Left hindlimb (tissue), 1 donor: ENCODE measurements around the gene LHX4.

Source experiments
- DNase-seq: peaks from one replicate; pipeline ENCODE4 v3.0.0-alpha.2; 2018

LHX4 gene

GRCh38 chr1:180259431-180260338 is 29.6 kb downstream of the LHX4 start:
- no peak for DNase-seq

- DNase-seq: no peak
Measured at GRCh38 chr1:180260541-180260940, 30.5 kb downstream of the LHX4 start.

- no peak for DNase-seq
Measured at GRCh38 chr1:180261030-180261429, 31.0 kb downstream of the LHX4 start.

- no peak for DNase-seq
Measured at GRCh38 chr1:180261524-180262155, 31.6 kb downstream of the LHX4 start.

GRCh38 chr1:180262628-180263488 is 32.8 kb downstream of the LHX4 start:
- no peak for DNase-seq

GRCh38 chr1:180264595-180264994 is 34.5 kb downstream of the LHX4 start:
- no peak for DNase-seq

- DNase-seq: no peak
Measured at GRCh38 chr1:180265201-180265600, 35.1 kb downstream of the LHX4 start.

GRCh38 chr1:180265871-180266270 is 35.8 kb downstream of the LHX4 start:
- DNase-seq: no peak

GRCh38 chr1:180266275-180267210 is 36.5 kb downstream of the LHX4 start:
- DNase-seq: no peak

- no peak for DNase-seq
Measured at GRCh38 chr1:180267211-180267561, 37.1 kb downstream of the LHX4 start.

- no peak for DNase-seq
Measured at GRCh38 chr1:180267761-180268555, 37.9 kb downstream of the LHX4 start.

- no peak for DNase-seq
Measured at GRCh38 chr1:180268556-180269075, 38.6 kb downstream of the LHX4 start.

- no peak for DNase-seq
Measured at GRCh38 chr1:180269645-180270529, 39.8 kb downstream of the LHX4 start.

- peak; percentile 25 for DNase-seq
Measured at GRCh38 chr1:180270530-180271271, 40.6 kb downstream of the LHX4 start.

- DNase-seq: peak; percentile 64
Measured at GRCh38 chr1:180271272-180272255, 41.5 kb downstream of the LHX4 start.

GRCh38 chr1:180272395-180272794 is 42.3 kb downstream of the LHX4 start:
- no peak for DNase-seq

- DNase-seq: no peak
Measured at GRCh38 chr1:180273066-180273465, 43.0 kb downstream of the LHX4 start.

GRCh38 chr1:180274221-180274620 is 44.2 kb downstream of the LHX4 start:
- no peak for DNase-seq
